WTC11 (cell line): ENCODE results near the gene ALLC.

Experiments
- FOXJ3 ChIP-seq: sonication (generic); formaldehyde crosslinking; IDR thresholded peaks from 2 replicates; pipeline ENCODE4 v1.9.0; 2021; ENCODE audit warnings: missing genetic modification reagents, mild to moderate bottlenecking, borderline replicate concordance
- RORB ChIP-seq: fragments of 250-450 bp; sonication (Bioruptor Pico); IDR thresholded peaks from 2 replicates; pipeline ENCODE4 v1.9.0; 2021; ENCODE audit warnings: mild to moderate bottlenecking

- TF ChIP-seq RORB (CRISPR knock-in tag) (no peak), FOXJ3 (CRISPR knock-in tag) (no peak)
These were observed 6.1 kb downstream of the ALLC start for GRCh38 chr2:3664118-3664517.
